C4-2B (cell line): Measurements from ENCODE around the gene EPB41L2.

Experiments used
- ZFX ChIP-seq: fragments of 450-650 bp; IDR thresholded peaks from 2 replicates; pipeline ENCODE4 v1.6.1; 2017
- TF ChIP-seq, protein P1 (sequence below): fragments of 450-650 bp; conservative IDR thresholded peaks from 2 replicates; pipeline ENCODE4 v1.5.1; 2017; ENCODE audit warnings: mild to moderate bottlenecking

DNA sequence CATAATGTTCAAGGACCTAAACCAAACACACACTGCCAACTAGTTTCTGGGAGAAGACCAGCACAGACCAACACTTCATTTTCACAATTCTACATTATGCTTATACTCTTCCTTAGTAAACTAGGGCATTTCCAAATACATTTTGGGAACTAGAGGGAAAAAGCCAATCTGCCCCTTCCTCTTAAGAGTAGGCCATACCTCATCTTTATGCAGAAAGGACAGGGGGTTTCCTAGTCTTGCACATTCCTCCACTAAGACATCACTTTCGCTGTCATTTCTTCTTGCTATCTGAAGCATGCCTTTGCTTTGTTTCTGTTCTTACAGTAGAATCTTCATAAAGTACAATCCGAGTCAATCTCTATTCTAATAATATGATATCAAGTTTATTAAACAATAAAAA is 130.1 kb downstream of the EPB41L2 start:
- TF ChIP-seq, protein P1, sequence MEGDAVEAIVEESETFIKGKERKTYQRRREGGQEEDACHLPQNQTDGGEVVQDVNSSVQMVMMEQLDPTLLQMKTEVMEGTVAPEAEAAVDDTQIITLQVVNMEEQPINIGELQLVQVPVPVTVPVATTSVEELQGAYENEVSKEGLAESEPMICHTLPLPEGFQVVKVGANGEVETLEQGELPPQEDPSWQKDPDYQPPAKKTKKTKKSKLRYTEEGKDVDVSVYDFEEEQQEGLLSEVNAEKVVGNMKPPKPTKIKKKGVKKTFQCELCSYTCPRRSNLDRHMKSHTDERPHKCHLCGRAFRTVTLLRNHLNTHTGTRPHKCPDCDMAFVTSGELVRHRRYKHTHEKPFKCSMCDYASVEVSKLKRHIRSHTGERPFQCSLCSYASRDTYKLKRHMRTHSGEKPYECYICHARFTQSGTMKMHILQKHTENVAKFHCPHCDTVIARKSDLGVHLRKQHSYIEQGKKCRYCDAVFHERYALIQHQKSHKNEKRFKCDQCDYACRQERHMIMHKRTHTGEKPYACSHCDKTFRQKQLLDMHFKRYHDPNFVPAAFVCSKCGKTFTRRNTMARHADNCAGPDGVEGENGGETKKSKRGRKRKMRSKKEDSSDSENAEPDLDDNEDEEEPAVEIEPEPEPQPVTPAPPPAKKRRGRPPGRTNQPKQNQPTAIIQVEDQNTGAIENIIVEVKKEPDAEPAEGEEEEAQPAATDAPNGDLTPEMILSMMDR, result no peak
- no peak for TF ChIP-seq ZFX
